Head of caudate nucleus (tissue), 42 donors: Measurements from ENCODE around the gene PCMTD2.
A peak's percentile ranks its signal among the peaks of the same experiment; 100 is the strongest.

Experiments
- DNase-seq, 42 donors: peaks; one replicate each; pipeline versions ENCODE4 v3.0.0 to v3.0.0-alpha.2; 2020 to 2021; ENCODE audit warnings: mixed read lengths in 7 of 42
- intact Hi-C: fragments of 100-400 bp; cut with DNase I; formaldehyde crosslinking; loops from one replicate; pipeline ENCODE4 v1.15.0; 2022

The PCMTD2 gene

GRCh38 chr20:64247970-64248841, 7.3 kb upstream of the PCMTD2 start:
- intact Hi-C loops, result no loop called here
- DNase-seq, result peak in 4 of 42 donors; percentile 2 to 26 (median 18)

GRCh38 chr20:64250027-64250426, 5.5 kb upstream of the PCMTD2 start:
- intact Hi-C loops, result no loop called here
- DNase-seq, result no peak

- intact Hi-C loops, result no loop called here
- DNase-seq, result no peak
These were observed 2.6 kb upstream of the PCMTD2 start for GRCh38 chr20:64253000-64253383.

DNA sequence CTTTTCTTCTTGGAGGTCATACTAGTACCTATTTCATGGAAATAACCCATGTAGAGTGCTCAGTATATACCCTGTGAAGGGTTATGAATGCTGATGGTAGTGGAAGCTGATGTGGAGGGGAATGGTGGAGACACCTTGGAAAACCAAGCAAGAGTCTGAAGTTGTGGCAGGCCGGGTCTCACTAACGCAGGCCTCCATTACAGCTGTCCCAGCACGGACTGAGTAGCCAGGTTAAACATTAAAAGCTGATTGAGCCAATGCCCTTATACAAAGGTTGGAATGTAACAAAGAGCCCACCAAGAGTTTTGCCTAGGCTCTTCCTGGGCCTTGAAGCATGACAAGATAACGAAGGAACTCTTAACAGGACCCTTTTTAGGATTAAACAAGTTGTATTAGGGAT, 2.1 kb upstream of the PCMTD2 start:
- intact Hi-C loops, result no loop called here
- DNase-seq, result peak in 1 of 42 donors; percentile 9

DNA sequence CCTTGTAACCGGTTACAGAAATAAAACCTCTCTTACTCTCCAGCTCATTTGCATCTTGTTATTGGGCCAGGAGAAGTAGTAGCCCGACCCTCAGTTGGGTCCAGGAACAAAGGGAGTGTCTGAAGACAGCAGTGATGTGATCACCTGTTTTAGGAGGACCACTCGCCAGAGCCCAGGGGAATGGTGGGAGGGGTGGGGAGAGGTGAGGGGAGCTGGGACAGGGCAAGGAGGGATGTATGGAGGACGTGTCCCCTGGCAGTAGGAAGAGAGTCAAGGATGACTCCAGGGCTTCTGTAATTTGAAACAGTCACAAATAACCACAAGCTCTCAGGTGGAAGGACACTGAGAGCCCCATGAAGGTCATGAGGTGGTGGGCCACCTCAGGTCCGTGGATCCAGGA, 1.4 kb upstream of the PCMTD2 start:
- DNase-seq, result peak in 2 of 42 donors; percentile 12 to 29
- intact Hi-C loops, result no loop called here

DNA sequence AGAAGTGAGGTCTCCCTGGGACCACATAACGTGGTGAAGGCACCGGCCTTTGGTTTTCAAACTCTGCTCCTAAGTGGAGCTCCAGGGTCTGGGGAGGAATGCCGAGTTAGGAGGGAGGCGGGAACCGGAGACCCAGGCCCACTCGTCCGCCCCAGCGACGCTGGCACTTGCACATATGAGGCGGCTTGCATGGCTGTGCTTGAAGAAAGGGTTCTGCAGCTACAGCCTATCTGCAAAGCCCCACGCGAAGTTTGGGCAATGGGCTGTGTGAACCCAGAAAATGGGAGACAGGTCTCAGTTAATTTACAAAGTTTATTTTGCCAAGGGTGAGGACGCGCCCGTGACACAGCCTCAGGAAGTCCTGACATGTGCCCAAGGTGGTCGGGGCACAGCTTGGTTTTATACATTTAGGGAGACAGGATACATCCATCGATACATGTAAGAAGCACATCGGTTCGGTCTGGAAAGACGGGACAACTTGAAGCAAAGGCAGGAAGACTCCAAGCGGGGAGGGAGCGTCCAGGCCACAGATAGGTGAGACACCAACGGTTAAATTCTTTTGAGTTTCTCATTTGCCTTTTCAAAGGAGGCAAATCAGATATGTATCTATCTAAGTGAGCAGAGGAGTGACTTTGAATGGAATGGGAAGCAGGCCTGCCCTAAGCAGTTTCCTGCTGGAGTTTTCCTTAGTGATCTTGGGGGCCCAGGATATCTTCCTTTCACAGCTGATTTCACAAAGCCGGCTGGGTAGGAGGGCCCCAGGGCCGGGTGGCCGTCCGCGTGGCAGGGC, 782 bp upstream of the PCMTD2 start:
- intact Hi-C loops, result no loop called here
- peak in 2 of 42 donors; percentile 13 to 29 for DNase-seq

DNA sequence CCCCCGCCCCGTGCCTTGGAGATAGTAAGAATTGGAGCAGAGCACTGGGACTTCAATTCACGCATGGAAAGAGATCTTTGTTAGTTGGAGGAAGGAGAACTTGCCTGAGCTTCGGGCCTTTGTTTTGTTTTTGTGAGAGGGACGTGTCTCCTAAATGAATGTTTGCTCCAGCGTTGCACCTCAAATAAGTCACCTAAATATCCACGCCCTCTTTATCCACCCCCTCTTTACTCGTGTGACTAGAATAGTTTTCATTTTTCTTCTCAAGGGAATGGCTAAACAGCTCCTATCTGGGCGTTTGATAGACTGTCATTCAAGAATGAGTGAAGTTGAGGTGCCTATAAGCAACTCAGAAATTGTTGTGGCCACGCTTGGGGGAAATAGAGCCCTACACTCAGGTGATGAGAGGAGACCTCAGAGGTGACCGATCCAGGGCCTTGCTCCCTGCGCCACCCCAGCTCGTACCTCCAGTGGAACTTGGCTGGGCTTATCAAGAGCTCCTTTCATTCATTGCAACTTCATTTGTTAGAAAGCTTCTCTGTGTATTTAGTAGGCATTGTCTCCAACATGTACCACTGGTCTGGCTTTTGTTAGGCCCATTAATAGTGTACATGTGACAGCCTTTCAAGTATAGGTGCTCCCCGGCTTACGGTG, 861 bp downstream of the PCMTD2 start:
- DNase-seq, result peak in 1 of 42 donors; percentile 14
- intact Hi-C loops, result no loop called here

DNA sequence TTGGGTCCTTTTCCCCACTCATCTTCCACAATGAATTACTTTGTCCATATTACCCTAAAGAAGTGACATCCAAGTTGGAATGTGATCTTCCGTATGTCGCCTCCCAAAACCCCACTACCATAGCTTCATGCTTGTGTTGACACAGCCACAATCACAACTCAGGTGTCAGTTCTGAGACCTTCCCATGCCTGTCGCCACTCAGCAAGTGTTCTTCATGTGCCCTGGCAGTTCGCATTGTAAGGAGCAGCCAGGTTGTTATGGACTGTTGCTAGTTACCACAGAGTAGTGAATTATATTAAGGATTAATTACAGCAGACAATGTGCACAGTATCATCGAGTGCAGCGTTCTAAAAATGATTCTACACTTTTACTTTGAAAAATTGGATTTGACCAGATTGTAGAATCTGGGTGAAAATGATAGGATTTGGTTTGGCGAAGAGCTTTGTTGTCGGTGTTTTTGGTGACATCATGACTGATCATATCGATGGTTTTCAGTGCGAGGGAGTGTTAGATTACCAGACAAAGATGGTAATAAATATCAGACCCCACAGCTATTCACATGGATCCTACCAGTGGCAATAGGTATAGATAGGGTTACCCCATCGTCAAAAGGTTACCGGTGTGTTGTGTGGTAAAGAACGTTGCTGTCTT, 1.7 kb downstream of the PCMTD2 start:
- peak in 1 of 42 donors; percentile 8 for DNase-seq
- intact Hi-C loops, result no loop called here

- intact Hi-C loops, result no loop called here
- DNase-seq, result no peak
These were observed 2.7 kb downstream of the PCMTD2 start for GRCh38 chr20:64258071-64258823.

- DNase-seq, result no peak
- intact Hi-C loops, result no loop called here
These were observed 4.7 kb downstream of the PCMTD2 start for GRCh38 chr20:64260239-64260638.

GRCh38 chr20:64261138-64261537, 5.6 kb downstream of the PCMTD2 start:
- intact Hi-C loops, result no loop called here
- DNase-seq, result no peak

GRCh38 chr20:64264091-64264490, 8.5 kb downstream of the PCMTD2 start:
- intact Hi-C loops, result no loop called here
- peak in 1 of 42 donors; percentile 2 for DNase-seq

- intact Hi-C loops, result no loop called here
- peak in 1 of 42 donors; percentile 36 for DNase-seq
These were observed 9.7 kb downstream of the PCMTD2 start for GRCh38 chr20:64265201-64265600.

- DNase-seq, result peak in 1 of 42 donors; percentile 12
- intact Hi-C loops, result no loop called here
These were observed 11.4 kb downstream of the PCMTD2 start for GRCh38 chr20:64266988-64267387.

DNA sequence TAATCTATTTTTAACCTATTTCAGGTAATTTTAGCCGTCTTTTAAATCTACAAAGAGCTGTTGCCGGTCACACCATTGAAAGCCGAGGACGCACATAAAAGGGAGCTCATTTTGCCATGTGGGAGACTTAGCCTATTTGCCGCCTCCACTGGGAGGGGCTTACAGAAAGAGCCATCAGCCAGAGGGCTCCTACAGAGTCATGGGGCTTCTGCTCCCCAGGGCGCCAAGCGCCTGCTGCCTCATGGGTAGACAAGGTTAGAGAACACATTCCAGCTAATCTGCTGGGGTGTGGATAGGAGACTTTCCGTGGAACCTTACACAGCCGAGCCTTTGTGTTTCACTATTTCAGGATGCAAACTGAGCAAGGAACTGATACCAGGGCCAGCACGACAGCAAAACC, 12.6 kb downstream of the PCMTD2 start:
- intact Hi-C loops, result no loop called here
- peak in 24 of 42 donors; percentile 20 to 76 (median 50) for DNase-seq

DNA sequence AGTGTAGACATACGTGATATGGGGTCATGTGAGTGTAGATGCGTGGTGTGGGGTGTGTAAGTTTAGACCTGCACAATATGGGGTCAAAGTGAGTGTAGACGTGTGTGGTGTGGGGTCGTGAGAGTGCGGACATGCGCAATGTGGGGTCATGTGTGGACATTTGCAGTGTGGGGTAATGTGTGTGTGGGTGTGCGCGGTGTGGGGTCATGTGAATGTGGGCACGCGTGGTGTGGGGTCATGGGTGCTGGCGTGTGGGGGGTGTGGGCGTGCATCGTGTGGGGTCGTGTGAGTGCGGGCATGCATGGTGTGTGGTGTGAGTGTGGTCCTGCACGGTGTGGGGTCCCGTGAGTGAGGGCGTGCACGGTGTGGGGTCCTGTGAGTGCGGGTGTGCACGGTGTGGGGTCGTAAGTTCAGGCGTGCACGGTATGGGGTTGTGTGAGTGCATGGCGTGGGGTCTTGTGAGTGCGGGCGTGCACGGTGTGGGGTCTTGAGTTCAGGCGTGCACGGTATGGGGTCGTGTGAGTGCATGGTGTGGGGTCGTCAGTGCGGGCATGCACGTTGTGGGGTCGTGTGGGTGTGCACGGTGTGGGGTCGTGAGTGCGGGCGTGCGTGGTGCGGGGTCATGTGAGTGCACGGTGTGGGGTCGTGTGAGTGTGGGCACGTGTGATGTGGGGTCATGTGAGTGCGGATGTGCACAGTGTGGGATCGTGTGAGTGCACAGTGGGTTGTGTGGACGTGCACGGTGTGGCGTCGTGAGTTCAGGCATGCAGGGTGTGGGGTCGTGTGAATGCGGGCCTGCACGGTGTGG, 14.3 kb downstream of the PCMTD2 start:
- intact Hi-C loops, result no loop called here
- DNase-seq, result peak in 1 of 42 donors; percentile 17

DNA sequence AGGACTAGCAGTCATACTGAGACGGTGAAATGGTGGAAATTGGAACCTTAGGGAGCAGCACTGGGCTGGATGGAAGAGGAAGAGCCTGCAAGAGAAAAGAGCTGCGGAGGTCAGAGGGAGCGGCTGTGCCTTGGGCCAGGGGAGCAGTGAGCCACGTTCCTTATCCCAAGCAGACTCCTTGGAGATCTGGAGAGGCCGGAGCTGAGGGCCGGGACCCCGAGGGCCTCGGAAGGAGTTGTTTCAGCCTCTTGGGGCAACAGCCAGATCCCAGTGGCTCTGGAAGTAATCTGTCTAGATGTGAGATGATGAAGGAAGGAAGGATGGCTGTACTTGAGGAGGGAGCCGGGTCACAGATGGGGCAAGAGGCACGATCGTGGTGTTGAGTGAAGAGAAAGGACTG, 16.1 kb downstream of the PCMTD2 start:
- intact Hi-C loops, result no loop called here
- no peak for DNase-seq

GRCh38 chr20:64273109-64273508, 17.6 kb downstream of the PCMTD2 start:
- intact Hi-C loops, result no loop called here
- DNase-seq, result peak in 2 of 42 donors; percentile 28 to 50
